ENCODE data around the gene TLK2. TPM values are rescaled to one million over a fixed set of nuclear protein-coding genes. Genes with fewer than 3 reads are reported as not detected.

TLK2 gene
- total RNA-seq, 1 donor from 2014 or later, result 29.0 TPM

DNA sequence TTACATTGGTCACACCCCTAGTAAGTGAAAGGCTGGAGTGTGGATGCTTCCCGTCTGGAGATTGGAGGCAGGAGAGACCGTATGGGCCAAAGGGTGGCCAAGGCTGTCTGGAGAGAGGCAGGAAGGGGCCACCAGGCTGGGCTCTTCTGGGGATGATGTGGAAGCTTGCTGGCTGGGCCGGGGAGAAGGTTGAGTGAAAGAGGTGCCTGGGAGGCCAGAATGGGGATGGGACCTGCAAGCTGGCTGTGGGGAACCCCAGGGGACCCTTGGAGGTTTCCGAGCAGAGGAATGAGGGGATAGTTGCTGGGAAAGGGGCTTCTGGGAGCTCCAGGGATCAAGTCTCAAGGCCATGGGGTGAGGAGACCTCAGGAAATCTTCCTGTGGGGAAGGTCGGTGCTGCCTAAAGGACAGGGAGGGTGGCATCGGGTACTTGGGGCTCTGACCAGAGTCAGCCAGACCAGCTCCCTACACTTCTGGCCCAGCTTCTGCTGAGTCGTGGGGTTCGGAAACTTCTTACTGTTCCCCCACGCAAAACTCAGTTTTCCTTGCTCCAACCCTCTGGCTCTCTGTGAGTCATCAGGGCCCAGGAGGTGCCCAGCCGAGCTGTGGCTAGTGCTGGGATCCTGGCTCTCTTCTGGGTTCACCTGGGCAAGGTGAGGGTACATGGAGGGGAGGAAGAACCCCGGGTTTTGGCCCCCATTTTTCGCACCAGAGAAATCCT is 151.9 kb downstream of the TLK2 start:
- ATAC-seq, result no peak

DNA sequence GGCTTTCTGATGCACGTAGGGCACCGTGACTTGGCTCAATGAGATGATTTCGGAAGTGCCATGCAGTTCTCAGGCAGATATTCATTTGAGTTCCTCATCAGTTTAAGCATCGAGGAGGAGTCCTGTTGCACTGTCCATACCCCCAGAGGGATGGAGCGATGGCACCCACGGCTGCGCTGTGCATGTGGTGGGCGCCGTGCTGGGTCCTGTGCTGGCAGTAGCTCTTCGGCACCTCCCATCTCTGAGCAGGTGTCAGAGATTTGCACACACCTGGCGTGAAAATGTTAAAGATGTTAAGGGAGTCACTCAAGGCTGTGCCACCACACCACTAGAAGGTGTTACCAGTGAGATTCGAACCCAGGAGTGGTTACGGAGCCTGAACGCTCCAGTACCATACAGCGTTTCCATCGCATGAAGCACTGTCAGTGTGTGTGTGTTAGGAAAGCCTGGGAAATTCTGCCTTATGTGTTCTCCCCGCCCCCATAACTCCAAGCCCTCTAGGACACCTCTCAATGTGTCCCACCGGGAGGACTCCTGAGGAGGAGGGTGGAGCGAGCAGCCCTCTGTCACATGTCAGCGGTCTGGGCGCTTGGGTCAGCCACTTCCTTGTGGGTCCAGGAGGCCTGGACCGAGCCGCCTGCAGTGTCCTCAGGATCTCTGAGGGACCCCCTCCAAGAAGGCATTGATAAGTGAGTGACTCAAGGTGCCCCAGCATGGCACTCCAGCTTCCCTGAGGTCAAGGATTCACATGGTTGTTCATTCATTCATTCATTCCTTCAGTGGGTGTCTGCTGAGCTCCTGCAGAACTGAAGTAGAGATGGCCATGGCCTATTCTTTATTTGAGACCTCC is 152.7 kb downstream of the TLK2 start:
- ATAC-seq, result no peak

DNA sequence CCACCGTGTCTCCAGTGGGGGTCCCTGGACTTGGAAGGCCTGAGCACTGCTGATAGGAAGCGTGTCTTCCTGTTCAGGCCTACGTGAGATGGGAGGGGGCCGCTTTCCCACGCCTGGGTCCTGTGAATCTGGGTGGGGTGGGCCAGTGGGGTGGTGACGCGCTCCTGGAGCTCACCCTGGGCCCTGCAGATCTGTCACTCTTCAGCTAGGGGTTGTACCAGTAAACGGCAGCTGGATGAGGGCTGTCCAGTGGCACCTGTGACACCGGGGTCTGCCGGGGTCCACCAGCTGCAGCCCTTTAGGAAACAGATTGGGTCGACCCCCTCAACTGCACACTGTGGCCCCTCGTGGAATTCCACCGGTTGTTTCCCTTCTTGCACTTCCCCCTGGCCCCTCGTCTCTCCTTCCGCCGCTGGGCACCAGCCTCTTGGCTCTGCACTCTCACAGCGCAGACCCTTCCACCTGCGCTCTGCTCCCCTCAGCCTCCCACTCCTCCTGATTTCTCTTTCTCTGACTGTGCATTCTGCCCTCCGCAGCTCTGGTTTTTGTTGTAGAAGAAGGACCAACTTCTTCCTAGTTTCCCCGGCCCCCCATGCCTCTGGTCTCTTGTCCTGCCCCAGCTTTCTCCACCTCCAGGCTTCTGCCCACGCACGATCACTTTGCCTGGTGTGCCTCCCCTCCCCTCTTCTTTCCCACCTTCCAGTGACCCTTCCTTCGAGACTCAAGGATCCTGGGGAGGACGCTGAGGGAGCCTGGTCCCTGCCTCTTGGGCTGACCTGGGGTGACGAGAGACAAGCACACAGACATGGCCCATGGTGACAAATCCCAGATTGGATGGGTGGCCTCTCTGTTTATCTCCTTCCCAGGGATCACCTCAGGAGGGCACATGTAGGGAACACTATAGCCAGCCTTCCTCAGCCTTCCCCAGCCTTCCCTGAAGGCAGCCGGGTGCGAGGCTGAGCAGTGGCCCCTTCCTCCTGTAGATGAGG is 153.6 kb downstream of the TLK2 start:
- no peak for ATAC-seq

DNA sequence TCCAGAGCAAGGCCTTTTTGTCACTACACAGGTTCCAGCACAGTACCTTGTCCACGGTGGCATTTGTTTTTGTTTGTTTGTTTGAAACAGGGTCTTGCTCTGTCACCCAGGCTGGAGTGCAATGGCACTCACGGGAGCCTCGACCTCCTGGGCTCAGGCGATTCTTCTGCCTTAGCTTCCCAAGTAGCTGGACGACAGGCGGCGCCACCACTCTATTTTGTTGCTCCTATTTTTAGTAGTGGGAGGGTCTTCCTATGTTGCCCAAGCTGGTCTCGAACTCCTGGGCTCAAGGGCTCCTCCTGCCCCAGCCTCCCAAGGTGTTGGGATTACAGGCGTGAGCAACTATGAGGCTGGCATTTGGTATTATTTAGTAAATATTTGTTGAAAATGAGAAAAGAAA is 159.2 kb downstream of the TLK2 start:
- ATAC-seq, result no peak

DNA sequence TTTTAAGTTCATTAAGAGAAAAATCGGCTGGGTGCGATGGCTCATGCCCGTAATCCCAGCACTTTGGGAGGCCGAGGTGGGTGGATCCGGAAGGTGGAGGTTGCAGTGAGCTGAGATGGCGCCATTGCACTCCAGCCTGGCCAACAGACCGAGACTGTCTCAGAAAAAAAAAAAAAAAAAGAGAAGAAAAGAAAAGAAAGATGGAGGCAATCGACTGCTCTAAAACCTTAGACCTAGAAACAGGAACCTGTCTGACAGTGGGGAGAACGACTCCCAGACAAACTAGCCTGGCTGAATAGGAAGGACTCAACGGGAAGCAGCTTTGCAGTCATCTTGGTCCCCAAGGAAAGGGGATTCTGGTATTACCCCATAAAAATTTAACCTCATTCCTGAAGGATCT is 162.5 kb downstream of the TLK2 start:
- no peak for ATAC-seq

DNA sequence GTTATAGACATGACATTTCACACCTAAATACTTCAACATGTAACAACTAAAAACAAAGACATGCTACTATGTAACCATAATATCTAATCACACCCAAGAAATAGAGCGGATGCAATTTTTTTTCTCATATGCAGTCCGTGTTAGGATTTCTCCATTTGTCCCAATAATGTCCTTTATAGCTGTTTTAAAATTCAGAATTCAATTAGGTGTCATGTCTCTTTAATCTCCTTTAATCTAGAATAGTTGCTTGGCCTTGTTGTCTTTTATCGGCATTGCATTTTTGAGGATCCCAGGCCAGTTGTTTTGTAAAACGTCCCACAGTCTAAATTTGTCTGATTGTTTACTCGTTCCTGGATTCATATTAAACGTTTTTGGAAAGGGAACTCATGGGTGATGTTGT is 163.3 kb downstream of the TLK2 start:
- no peak for ATAC-seq

DNA sequence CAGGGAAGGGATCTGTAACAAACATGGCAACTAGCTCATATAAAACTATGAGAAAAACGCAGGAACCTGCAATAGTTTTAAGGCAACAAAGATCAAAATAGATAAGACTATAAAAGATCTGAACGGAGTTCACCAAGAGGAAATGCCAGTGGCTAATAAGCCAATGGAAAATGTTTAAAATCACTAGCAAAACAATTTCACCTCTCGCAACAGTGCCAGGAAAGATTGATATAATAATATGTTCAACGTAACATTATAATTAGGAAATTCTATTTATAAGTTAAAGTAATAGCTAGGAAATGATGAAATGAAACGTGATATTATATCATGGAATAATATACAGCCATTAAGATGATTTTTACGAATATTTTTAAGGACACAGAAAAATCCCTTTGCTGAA is 164.9 kb downstream of the TLK2 start:
- ATAC-seq, result no peak

DNA sequence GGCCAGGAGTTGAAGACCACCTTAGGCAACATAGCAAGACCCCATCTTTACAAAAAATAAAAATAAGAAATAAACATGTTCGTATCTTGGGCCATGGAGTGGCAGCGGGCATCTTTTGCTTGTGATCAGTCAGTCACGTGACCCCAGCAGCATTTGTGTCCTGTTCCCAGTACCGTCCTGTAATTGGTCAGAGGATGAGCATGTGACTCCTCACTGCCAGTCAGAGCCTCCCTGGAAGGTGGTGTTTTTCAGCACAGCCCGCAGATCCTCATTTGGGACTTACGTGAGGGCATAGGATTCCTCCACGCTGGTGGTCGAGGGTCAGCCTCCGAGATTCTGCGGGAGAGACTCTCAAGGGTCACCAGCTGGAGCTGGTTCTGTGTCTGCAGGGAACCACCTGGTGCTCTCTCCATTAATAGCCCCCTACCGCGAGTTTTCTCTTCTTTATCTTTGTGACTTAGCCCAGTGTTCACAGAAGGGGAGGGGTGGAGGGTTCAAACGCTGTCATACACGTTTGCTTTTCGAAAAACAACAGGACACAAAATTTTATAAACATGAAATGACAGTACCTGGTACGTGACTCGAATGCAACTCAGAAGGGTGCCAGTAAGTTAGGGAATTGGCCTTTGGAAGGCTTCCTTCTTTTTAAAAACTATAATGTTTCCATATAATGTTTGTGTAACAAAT is 166.0 kb downstream of the TLK2 start:
- ATAC-seq, result no peak

DNA sequence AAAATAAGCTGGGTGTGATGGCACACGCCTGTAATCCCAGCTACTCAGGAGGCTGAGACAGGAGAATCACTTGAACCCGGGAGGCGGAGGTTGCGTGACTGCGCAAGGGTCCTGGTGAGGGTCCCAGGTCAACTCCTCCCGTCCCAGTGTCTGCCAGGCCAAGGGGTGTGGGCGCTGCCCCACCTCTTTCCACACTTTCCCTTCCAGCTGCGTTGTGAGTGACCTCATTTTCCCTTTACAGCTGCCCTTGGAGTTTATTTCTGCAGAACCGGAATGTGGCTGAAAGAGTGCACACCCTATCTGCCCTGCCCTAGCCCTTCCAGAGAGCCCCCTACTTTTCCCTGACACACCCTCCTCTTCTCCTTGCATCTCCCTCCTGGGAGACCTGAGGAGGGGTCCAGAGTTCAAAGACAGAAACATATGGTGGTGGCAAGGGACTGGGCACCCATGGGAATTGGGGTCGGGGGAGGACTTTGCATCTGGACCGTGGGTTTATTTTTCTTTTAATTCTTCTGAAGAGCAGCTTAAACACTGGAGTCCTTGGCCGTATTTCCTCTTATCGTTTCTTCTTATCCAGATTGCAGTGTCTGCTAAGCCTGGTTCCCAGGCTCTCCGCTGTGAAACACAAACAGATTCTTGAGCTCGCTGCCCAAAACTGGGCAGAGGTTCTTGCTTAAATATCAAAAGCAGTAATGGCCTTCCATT is 169.8 kb downstream of the TLK2 start:
- ATAC-seq, result no peak

DNA sequence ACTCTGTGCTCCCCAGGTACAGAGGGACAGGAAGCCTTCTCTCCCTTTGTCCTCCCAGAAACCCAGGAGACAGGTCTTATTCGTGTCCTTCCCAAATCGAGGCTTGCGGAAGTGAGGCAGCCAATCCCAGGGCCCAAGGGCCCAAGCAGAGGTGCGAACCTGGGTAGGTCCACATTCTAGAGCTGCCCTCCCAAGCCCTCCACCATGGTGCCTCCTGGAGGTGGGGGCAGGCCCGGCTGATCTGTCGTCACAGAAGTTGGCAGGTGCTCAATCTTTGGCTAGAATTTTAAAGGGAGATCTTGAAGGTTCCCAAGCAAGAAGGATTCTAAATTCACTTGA is 170.3 kb downstream of the TLK2 start:
- no peak for ATAC-seq

DNA sequence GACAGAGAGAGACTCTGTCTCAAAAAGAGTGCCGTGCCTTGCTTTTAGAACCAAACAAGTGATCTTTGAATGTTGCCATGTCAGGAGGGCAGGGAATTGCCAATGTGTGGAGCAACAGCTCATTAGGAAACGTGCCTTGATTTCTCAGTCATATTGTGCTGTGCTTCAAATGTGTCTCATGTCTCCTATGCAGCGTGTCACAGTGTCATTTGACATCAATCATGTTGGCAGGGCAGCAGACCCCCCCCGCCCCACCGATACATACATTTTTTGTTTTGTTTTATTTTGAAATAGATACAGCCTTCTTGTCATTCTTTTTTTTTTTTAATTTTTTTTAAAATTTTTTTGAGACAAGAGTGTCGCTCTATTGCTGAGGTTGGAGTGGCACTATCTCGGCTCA is 170.9 kb downstream of the TLK2 start:
- ATAC-seq, result no peak

DNA sequence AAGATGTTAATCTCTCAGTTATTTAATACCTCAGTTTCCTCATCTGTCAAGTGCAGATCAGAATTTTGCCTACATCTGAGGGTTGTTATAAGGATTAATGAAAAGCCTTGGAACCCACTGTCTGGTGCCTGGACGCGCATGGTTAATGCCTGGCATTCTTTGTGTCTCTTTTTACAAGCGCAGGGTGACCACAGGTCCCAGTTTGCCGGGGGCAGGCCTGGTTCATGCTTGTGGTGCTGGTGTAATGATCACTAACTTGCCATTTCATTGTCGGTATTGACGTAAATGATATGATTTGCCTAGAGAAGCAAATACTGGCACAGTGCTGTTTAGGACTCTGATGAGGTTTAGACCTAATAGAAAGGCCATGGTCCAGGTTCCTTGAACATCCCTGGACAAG is 172.0 kb downstream of the TLK2 start:
- ATAC-seq, result no peak

DNA sequence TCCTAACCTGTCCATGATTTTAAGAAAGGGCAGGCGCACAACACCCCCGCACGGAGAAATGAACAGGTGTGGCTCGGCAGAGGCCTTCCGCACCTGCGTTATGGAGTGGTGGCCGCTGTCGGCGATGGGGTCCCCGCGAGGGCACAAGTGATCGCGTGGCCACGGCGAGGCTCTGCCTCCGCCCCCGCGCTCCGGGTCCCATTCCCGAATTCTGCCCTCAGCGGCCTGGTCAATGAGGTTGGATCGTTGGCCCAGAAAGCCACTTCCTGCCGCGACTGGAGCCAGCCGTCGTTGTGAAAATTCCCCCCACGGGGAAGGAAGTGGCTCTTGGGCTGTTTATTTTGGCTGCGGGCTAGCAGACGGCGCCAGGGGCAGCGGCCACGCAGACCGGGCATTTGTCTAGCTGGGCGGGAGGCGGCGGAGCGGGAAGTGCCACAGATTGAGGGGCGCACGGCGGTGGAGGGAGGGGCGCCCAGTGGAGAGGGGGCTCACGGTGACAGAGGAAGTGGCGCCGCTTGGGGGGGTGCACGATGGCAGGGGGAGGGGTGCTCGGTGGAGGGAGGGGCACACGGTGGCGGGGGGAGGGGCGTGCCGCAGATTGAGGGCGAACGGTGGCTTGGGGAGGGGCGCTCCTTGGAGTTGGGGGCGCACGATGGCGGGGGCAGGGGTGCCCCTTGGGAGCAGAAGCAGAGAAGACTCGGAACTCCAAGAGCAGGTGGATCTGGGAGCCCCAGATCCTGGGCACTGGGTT is 173.8 kb downstream of the TLK2 start:
- ATAC-seq, result peak; percentile 52

DNA sequence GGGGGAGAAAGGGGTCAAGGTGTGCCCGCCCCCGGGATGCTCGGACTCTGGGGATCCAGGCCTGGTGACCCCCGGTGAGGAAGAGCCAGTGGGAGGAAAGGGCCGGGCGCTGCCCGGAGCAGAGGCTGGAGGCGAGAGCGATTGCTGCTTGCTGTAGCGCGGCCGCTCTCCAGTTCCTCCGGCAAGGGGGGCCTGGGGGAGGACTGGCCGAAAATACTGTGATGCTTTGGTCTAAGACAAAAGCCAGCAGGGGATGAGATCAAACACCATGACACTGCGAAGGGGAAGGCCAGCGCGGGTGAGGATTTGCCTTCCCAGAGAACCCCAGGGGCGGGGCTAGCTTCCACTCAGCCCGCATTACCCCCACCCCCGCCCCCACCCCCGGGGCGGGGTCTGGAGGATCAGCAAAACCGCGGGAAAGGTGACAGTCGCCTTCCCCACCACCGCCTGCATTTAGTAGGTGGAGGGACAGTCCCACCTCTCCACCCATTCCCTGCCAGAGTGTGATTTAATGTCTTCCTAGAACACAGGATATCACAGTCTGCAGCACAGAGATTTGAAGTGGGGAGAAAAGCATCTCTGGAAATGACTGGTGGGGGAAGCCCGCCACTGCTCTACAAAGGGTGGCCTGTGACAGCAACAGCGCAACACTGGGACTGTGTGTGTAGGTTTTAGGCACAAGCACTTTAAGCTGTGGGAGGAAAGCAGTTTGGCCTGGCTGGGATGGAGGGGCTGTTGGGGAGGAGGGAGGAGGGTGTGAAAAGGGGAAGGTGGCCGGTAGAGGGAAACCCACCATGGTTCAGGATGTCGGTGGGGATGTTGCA is 174.6 kb downstream of the TLK2 start:
- ATAC-seq, result peak; percentile 32

DNA sequence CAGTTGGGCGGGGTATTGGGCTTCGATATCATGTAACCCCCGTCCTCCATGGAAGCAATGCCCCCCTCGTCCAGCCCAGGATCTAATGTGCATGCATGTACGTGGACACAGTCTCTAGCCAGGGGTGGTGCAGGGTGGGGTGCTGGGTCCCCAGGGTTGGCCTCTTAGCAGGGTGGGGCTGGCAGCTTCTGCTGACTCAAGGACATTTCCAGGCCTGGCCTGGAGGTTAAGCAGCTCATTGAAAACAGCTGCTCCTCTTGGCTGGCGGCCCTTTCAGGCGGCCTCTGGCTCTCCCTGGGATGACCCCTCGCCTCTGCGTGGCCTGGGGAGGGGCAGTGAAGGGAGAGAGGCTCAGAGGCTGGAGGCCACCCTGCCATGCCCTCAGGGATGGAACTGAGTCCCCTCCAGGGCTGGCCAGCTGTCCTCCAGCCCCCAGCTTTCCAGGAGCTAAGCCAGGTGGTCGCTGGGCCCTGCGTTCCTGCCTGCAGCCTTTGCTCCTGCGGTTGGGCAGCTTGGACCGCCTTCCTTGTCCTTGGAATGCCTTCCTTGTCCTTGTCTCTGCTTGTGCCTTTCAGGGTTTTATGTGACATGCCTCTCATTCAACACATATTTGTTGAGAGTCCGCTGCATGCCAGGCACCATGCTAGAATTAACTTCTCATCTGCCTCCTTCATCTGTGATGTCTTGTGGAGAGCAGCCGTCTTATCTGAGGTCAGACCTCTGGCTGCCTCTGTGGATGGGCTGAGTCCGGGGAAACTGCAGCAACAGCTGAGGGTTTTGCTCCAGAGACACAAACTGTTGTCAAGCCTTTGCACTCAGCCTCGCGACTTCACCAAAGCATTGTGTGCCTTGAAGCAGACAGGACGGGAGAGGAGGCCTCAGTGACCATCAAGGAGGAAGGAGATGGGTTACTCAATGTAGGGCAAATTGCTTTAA is 175.5 kb downstream of the TLK2 start:
- ATAC-seq, result peak; percentile 45

DNA sequence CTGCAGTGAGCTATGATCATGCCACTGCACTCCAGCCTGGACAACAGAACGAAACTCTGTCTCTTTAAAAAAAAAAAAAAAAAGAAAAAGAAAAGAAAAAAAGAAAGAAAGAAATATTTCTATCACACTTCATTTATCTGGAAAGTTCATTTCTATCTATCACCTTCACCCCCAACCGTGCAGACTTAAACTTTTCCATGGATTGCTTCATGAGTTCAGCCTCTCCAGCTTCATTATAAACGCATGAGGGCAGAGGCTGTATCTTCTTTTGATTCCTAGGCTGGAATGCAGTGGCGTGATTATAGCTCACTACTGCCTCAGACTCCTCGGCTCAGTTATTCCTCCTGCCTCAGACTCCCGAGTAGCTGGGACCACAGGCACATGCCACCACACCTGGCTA is 177.0 kb downstream of the TLK2 start:
- ATAC-seq, result no peak

DNA sequence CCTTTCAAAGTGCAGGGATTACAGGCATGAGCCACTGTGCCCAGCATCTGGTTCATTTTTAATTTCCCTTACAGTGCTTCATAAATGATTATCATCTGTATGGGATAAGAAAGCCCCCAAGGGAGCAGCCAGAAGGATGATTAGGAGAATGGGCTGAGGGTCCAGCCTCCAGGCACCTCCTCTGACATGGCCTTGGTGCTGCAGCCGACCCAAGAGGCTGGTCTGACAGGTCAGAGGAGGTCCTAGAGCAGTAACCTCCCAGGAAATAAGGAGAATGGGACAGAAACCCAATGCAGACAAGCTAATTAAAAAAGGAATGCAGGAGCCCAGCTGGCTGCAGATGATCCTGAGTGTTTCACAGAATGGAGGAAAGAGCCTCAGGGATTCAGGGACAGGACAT is 177.8 kb downstream of the TLK2 start:
- no peak for ATAC-seq

DNA sequence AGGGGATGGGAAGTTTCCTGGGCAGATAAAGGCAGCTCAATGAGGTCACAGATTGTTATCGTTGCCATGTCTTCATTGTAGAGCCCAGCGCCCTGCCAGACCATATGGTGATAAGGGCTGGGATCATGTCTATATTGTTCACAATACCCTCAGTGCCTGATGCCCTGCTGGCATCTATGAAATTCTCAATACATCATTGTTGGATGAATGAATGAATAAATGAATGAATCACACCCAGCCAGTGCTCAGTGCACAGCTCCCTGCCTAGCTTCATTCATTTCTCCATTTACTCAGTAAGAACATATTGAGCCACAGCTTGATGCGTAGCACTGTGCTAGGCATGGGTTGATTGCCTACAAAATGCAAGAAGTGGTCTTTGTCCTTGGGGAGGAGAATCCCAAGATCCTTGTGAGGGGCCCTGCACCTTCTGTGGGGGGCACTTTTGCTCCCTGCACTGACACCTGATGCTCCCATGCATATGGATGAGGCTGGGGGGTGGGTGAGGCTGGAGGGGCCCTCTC is 178.6 kb downstream of the TLK2 start:
- no peak for ATAC-seq

DNA sequence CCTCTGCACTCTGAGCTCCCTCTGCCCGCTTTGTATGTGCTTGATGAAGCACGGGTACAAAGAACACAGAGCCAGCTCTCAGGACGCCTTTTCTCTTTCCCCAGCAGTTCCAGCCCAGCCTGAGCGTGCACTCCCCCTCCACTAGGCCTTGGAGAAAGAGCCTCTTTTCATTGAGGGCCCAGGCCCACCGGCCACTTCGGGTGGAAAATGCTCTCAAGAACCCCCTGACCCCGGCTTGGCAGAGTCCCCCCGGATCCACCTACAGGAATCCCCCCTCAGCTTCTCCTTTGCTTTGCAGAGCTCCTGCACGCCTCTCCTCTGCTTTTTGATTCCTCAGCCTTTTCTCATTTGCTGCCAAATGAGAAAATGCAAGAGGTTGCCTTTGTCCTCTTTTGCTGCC is 179.1 kb downstream of the TLK2 start:
- no peak for ATAC-seq

Data from esophagus mucosa (tissue), 1 donor.